ENCODE results near the gene ZDHHC23. TPM values are rescaled to one million over a fixed set of nuclear protein-coding genes. Genes with fewer than 3 reads are reported as not detected.

Gene ZDHHC23
- total RNA-seq, 2 donors from 2014 or later, result 47.7 to 48.3 TPM

DNA sequence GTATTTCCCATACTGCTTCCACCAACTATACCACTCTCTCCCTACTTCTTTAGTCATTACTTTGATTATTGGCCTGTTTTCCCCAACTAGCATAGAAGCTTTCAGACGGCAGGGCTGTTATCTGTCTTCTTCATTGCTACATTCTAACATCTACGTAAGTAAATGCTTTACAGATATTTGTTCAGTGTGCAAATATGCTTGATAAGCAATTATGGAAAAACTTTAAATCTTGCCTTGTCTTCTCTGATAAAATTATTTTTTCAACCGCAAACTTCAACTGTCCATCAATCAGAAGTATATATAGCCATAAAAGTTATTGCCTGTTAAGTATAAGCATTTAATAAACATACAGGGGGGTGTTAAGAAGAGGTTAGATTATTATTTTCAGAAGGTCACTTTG is 35.7 kb downstream of the ZDHHC23 start:
- ATAC-seq (no peak), DNase-seq (no peak)
- intact Hi-C loops (cut with DNase I, micrococcal nuclease), result no loop called here

DNA sequence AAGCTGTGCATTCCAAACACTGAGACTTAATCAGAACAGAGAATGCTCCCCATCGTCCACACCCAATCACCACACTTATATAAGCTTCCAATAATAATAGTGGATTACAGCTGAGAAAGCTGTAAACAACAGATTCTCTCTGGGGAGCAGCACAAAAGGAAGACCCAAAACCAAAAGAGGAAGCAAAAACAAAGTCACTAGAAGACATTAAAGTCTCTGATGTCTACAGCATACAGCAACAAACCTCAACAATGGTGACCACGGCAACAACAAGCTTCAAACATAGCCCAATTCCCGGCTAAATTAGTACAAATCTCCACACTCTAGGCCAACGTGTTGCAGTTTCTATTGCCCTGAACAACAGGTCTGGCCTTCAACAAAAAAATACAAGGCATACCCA is 37.7 kb downstream of the ZDHHC23 start:
- intact Hi-C loops (cut with DNase I, micrococcal nuclease), result no loop called here
- ATAC-seq, result no peak
- no peak for DNase-seq

DNA sequence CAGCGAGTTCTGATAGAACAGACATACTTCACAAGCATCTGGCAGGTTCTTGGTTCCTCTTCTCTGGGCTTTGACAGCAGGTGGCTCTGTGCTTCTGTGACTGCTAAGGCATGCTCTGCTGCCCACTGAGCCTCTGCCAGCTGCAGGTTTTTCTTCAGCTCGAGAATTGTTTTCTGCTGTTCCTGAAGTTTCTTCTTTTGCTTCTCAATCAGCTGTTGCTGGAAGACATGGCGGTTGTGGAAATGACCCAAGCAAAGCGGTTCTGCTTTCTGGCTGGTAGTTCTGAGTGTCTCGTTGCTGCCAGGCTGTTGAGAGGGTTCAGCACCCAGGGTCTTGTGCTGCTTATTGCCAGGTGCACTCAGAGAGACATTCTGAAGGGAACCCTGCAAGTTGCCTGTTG is 57.7 kb downstream of the ZDHHC23 start:
- ATAC-seq, result no peak
- intact Hi-C loops (cut with DNase I, micrococcal nuclease), result no loop called here
- DNase-seq, result no peak

DNA sequence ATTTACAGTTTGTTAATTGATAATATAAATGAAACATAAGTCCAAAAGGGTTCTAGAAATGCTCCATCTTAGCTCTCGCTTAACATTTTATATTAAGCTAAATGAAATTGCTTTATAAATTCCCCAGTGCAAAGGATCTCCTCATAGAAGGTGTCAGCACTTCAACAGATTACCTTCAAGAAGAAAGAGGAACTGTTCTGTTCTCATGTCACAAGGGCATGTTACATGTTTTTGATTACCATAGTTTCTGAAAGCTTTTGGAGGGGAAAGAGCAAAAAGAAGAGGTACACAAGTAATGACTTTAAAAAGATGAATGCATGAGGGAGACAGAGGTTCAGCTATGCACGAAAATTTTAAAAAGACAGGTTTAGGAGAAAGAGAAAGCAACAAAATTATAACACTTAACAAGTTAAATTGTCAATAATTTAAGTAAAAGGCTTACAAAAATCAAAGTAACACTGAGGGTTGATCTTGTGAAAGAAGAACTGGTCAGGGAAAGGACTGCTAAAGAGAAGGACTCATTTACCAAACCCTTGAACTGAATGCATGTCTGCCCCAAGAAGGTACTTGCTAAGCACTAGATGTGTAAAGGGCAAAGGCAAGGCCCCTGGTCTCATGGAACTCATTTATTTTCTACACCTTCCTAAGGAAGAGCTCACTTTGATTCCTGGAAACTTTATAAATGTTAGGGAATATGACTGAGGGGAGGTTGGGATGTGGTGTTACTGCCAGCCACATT is 63.4 kb downstream of the ZDHHC23 start:
- intact Hi-C loops (cut with DNase I, micrococcal nuclease), result no loop called here
- DNase-seq (no peak), ATAC-seq (no peak)

Other genes starting within 250 kb of the ZDHHC23 start
- 10 to 100 TPM; 89.8 to 96.0 TPM for gene NAA50, start 201.8 kb upstream of the ZDHHC23 start, total RNA-seq
- 10 to 100 TPM; 70.6 to 78.1 TPM for gene ATP6V1A, start 201.0 kb upstream of the ZDHHC23 start, total RNA-seq
- gene GRAMD1C, start 109.2 kb upstream of the ZDHHC23 start, total RNA-seq, result 10 to 100 TPM in 1 of 2 donors, 1 to 10 TPM in 1; 8.2 to 16.1 TPM
- 1 to 10 TPM; 3.4 to 4.0 TPM for gene CCDC191, start 108.5 kb downstream of the ZDHHC23 start, total RNA-seq
- gene QTRT2, start 108.7 kb downstream of the ZDHHC23 start, total RNA-seq, result 10 to 100 TPM; 19.5 to 22.2 TPM
- gene DRD3, start 231.0 kb downstream of the ZDHHC23 start, total RNA-seq, result not detected

Data from left colon (tissue), 2 donors.